ENCODE results near the gene NUMB.

DNA sequence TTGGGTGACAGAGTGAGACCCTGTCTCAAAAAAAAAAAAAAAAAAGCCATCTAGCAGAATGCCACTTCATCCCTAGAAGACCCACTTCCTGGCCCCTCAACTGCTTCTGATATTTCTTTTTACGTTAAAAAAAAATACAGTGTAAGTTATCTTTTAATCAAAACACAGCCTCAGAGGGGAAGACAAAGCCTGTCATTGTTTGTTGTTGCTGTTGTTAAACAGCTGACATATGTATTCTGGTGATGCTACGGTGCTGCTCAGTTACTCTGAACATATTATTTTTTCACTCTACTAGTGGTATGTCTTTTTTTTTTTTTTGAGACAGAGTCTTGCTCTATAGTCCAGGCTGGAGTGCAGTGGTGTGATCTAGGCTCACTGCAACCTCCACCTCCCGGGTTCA, 145.7 kb downstream of the NUMB start:
- TF ChIP-seq POLR2AphosphoS5 (IDR thresholded peaks at IDR 0.05) (no peak), CTCF (IDR thresholded peaks at IDR 0.05) (no peak), EP300 (IDR thresholded peaks at IDR 0.05) (no peak)

All from suprapubic skin (tissue), 4 donors.